Choroid plexus epithelial cell (primary cell): Measurements from ENCODE around the gene SGPP2.

ENCODE experiments used
- DNase-seq: peaks from one replicate; pipeline ENCODE4 v3.0.0-alpha.2; 2010; ENCODE audit warnings: low read depth
- H3K4me3 ChIP-seq: 2 replicates; pipeline ENCODE4 v1.5.1; 2011; ENCODE audit warnings: low read depth, mild to moderate bottlenecking, control low read depth, low read length, moderate library complexity
- TF ChIP-seq, protein P1 (sequence below): conservative IDR thresholded peaks from 2 replicates; pipeline ENCODE4 v1.5.1; 2011; ENCODE audit warnings: low read depth, mild to moderate bottlenecking, control low read depth, inconsistent platforms, low read length, moderate library complexity

The SGPP2 gene

DNA sequence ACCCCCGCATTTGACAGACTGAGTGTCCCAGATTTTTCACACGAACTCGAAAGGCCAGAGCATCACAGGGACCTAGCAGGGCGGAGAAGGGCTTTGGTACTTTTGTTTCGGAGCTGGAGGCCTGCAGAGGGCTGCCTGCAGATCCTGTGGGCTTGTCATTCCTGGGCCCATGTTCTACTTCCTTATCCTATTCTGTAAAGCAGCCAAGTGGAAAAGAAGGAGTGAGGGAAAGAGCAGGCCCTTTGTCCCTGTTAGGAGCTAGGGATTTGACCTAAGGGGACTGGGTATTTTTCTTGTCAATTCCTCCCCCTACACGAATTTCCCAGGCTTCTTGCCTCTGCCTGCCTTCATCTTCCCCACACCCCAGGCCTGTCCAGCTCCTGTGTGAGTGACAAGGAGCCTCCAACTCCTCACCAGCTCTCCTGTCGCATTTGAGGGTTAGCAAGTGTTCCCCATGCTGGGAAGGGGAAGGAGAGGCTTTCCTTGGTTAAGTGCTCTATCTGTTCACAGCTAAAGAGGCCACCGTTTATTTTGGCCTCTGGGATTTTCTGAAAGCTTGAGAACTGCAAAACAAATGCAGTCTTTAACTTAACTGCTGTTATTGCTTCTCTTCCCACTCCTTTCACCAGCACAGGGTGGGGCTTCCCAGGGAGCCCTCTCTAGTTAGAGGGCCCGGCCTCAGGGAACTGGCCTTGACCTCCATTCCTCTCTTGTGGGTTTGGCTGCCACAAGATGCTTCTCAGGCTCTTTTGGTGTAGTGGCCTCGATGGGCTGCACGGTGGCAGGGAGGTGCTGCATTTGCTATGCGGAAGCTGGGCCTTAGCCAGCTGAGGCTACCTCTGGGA, 61.2 kb downstream of the SGPP2 start:
- TF ChIP-seq, protein P1, sequence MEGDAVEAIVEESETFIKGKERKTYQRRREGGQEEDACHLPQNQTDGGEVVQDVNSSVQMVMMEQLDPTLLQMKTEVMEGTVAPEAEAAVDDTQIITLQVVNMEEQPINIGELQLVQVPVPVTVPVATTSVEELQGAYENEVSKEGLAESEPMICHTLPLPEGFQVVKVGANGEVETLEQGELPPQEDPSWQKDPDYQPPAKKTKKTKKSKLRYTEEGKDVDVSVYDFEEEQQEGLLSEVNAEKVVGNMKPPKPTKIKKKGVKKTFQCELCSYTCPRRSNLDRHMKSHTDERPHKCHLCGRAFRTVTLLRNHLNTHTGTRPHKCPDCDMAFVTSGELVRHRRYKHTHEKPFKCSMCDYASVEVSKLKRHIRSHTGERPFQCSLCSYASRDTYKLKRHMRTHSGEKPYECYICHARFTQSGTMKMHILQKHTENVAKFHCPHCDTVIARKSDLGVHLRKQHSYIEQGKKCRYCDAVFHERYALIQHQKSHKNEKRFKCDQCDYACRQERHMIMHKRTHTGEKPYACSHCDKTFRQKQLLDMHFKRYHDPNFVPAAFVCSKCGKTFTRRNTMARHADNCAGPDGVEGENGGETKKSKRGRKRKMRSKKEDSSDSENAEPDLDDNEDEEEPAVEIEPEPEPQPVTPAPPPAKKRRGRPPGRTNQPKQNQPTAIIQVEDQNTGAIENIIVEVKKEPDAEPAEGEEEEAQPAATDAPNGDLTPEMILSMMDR: no peak
- H3K4me3 ChIP-seq: no peak overlapping the region
- no peak for DNase-seq

DNA sequence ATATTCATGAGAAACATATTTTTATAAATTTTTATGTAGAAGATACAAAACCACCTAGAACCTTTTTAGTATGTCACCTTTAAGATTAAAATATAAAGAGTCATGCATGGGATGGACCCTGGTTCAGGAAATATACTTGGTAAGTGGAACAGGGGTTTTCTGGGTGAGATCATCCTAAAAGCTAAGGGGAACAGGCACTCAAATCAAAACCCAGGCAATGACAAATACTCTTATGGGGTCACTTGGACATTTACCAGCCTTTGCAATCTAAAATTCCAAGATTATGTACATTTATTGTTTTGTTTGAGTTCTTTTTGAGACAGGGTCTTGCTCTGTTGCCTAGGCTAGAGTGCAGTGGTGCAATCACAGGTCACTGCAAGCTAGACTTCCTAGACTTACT, 65.8 kb downstream of the SGPP2 start:
- H3K4me3 ChIP-seq: no peak overlapping the region
- DNase-seq: no peak
- TF ChIP-seq, protein P1: no peak

DNA sequence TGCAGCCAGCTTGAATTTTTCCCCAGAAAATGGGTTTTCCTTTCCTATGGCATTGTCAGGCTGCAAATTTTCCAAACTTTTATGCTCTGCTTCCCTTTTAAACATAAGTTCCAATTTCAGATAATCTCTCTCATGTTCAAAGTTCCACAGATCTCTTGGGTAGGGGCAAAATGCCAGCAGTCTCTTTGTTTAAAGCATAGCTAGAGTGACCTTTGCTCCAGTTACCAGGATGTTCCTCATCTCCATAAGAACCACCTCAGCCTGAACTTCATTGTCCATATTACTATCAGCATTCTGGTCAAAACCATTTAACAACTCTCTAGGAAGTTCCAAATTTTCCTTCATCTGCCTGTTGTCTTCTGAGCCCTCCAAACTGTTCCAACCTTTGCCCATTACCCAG, 68.3 kb downstream of the SGPP2 start:
- H3K4me3 ChIP-seq: no peak overlapping the region
- DNase-seq: no peak

DNA sequence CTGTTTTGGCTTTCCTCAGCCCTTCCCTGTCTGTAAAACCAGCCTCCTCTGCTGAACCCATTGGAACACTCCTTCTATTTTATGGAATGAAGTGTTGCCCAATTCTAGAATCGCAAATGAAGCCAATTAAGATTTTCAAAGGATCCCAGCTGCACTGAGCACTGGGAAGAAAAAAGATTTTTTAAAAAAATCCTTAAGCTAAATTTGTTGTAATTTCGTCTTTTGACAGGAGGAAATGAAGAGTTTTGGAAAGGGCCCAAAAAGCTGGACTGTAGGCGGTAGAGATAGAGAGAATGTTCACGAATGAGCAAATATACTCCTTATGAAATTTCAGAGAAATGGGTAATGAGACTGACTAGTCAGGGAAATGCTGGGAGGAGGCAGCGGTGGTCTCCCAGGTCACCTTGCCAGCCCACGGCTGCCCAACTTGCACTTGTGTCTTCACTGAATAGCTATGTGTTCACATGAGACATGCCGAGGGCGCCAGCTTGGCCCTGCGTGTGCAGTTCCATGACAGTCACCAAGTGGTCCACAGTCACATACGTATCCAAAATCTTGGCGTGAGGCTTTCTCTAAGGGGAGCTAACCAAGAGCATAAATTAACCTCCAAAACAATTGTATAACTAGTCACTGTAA, 69.9 kb downstream of the SGPP2 start:
- TF ChIP-seq, protein P1: no peak
- no peak overlapping the region for H3K4me3 ChIP-seq
- no peak for DNase-seq

More for the DNA sequence above, 68.3 kb downstream of the SGPP2 start:
- TF ChIP-seq, protein P1: no peak

DNA sequence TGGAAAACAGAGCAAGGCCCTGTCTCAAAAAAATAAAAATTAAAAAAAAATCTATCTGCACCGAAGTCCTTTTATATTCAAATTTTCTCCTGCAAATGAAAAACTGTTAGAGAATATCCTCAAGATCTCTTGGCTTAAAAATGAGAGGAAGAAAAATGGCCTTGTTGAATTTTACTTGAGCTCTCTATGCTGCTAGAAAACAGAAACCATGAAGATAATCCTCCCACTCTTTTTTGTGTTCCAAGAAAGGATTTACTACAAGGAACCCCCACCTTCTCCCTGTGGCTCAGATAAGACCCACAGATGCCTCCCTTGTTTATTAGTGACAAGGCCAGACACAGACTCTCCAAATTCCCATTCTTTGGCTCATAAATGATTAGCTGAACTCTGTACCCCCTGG, 71.0 kb downstream of the SGPP2 start:
- DNase-seq: no peak
- H3K4me3 ChIP-seq: no peak overlapping the region
- TF ChIP-seq, protein P1: no peak

DNA sequence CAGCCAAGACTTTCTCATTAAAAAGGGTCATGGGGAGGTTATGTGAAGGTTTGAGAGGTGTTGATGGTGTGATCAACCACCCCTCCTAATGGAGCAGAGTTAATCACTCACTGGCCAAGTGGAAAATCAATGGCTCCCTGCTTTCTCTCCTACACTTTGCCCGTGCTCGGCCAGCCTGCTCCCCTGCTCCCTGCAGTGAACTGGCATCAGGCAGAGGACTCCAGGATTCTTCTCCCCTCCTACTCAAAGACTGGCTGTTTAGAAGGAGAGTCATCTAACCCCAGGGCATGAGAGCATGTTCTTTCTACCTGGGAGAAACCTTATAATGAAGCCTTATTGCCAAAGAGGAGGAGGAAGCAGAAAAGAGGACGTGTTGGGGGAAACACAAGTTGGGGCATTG, 74.9 kb downstream of the SGPP2 start:
- DNase-seq: no peak
- TF ChIP-seq, protein P1: no peak
- no peak overlapping the region for H3K4me3 ChIP-seq

DNA sequence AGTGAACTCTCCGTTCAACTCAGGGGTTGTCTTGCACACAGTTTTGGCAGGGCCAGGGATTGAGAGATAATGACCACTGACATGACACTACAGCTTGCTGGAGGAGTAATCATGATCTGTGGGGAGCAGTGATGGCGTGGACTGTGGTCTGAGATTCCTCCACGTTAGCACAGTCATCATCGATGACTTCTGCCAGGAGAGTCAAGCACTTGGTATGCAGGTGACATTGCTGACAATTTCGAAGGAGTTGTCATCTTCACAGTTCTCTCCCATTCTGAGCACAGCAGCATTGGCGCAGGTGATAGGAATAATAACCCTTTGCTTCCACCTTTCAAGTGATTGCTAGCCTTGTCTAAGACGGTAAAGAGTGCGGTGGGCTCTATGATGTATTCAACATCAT, 79.8 kb downstream of the SGPP2 start:
- DNase-seq: no peak
- H3K4me3 ChIP-seq: no peak overlapping the region
- TF ChIP-seq, protein P1: no peak
